ENCODE data around the gene ARHGEF17.
"Not testable (repeated sequence)": the region's sequence is repeated elsewhere in the genome, so short reads cannot be mapped to it uniquely, and the experiment has no call there.

The ARHGEF17 gene

GRCh38 chr11:73271936-73272679 lies 36.0 kb upstream of the ARHGEF17 start, which contains the start of gene P2RY6:
Gene P2RY6 (plus strand): TSS chr11:73272338. CDS start chr11:73296519, 24,181 bp downstream.
- no peak for DNase-seq (ENCODE audit: low read depth in 2 of 2)

- DNase-seq (ENCODE audit: low read depth in 2 of 2), result no peak
These were observed 35.4 kb upstream of the ARHGEF17 start for GRCh38 chr11:73272680-73273038.

GRCh38 chr11:73273222-73273895 lies 34.7 kb upstream of the ARHGEF17 start:
- DNase-seq (ENCODE audit: low read depth in 2 of 2), result no peak

- not testable (repeated sequence) for DNase-seq (ENCODE audit: low read depth in 2 of 2)
These were observed 33.9 kb upstream of the ARHGEF17 start for GRCh38 chr11:73274191-73274590.

- DNase-seq (ENCODE audit: low read depth in 2 of 2), result no peak
These were observed 33.2 kb upstream of the ARHGEF17 start for GRCh38 chr11:73274722-73275380.

GRCh38 chr11:73275381-73275750 lies 32.7 kb upstream of the ARHGEF17 start:
- DNase-seq (ENCODE audit: low read depth in 2 of 2), result no peak

GRCh38 chr11:73277467-73277866 lies 30.6 kb upstream of the ARHGEF17 start:
- DNase-seq (ENCODE audit: low read depth in 2 of 2), result no peak

- no peak for DNase-seq (ENCODE audit: low read depth in 2 of 2)
These were observed 27.4 kb upstream of the ARHGEF17 start for GRCh38 chr11:73280626-73281025.

- no peak for DNase-seq (ENCODE audit: low read depth in 2 of 2)
These were observed 26.8 kb upstream of the ARHGEF17 start for GRCh38 chr11:73281201-73281741.

GRCh38 chr11:73281796-73282660 lies 26.0 kb upstream of the ARHGEF17 start:
- DNase-seq (ENCODE audit: low read depth in 2 of 2), result no peak

- DNase-seq (ENCODE audit: low read depth in 2 of 2), result no peak
These were observed 24.6 kb upstream of the ARHGEF17 start for GRCh38 chr11:73283276-73284000.

GRCh38 chr11:73284106-73284505 lies 24.0 kb upstream of the ARHGEF17 start:
- DNase-seq (ENCODE audit: low read depth in 2 of 2), result no peak

GRCh38 chr11:73285721-73286120 lies 22.4 kb upstream of the ARHGEF17 start:
- no peak for DNase-seq (ENCODE audit: low read depth in 2 of 2)

GRCh38 chr11:73286240-73286810 lies 21.8 kb upstream of the ARHGEF17 start:
- DNase-seq (ENCODE audit: low read depth in 2 of 2), result no peak

- no peak for DNase-seq (ENCODE audit: low read depth in 2 of 2)
These were observed 20.5 kb upstream of the ARHGEF17 start for GRCh38 chr11:73287400-73288101.

GRCh38 chr11:73288192-73288872 lies 19.7 kb upstream of the ARHGEF17 start:
- DNase-seq (ENCODE audit: low read depth in 2 of 2), result no peak

- DNase-seq (ENCODE audit: low read depth in 2 of 2), result peak; percentile 37 to 45
These were observed 19.0 kb upstream of the ARHGEF17 start for GRCh38 chr11:73288873-73289707.

- DNase-seq (ENCODE audit: low read depth in 2 of 2), result no peak
These were observed 17.5 kb upstream of the ARHGEF17 start for GRCh38 chr11:73290536-73290935.
